CD4-positive, alpha-beta T cell treated with Interleukin-12 subunit alpha and Interleukin-12 subunit beta, for 1 hour (primary cell): ENCODE data around the gene PLA2G2C.

Experiments
- DNase-seq: peaks from one replicate; pipeline ENCODE4 v3.0.0-alpha.2; 2020

PLA2G2C gene

DNA sequence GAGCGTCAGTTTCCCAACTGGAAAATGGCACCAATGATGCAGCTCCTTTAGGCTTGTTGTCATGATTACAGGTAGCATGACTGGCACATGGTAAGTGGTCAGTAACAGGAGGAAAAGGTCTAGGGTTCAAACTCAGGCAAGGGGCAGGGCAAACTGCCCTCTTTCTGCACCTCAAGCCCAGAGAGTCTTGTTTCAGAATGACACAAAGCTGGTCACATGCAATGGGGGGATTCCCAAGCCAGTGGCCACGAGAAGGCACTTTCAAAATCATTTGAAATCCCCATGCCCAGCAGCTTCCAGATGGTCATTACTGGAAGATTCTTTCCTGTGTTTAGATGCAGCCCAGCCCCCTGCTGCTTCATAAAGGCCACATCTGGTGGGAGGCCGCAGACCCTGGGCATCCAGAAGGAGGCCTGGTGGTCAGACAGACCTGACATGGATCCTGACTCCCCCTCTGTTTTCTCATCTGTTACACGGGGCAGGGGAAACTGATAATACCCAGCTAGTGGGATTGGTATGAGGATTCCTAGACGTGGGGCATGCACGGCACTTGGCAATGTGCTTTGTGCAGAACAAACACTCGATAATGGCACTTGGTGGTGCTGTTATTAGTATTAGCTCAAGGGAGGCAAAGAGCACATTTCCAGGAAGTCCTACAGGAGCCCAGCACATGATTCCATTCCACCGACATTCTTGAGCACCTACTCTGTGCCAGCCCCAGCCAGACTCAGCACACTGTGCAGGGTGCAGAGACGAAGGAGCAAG, 60.1 kb downstream of the PLA2G2C start:
- no peak for DNase-seq

DNA sequence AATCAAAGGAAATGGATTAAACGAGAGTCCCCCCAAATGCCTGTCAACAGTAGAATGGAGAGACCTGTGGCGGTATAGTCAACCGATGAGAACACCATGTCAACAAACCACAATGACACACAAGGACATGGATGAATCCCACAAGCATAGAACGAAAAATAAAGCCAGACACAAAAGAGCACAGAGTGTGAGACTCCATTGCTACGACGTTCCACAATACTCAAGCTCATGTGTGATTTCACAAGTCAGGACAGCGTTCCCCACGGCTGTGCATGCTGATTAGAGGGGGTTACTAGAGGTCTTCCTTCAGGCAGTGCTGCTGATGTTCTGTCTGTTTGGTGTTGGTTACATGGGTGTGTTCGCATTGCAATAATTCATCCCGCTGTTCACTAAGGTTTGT, 61.2 kb downstream of the PLA2G2C start:
- no peak for DNase-seq

GRCh38 chr1:20124456-20125057, 61.8 kb downstream of the PLA2G2C start:
- DNase-seq, result no peak

DNA sequence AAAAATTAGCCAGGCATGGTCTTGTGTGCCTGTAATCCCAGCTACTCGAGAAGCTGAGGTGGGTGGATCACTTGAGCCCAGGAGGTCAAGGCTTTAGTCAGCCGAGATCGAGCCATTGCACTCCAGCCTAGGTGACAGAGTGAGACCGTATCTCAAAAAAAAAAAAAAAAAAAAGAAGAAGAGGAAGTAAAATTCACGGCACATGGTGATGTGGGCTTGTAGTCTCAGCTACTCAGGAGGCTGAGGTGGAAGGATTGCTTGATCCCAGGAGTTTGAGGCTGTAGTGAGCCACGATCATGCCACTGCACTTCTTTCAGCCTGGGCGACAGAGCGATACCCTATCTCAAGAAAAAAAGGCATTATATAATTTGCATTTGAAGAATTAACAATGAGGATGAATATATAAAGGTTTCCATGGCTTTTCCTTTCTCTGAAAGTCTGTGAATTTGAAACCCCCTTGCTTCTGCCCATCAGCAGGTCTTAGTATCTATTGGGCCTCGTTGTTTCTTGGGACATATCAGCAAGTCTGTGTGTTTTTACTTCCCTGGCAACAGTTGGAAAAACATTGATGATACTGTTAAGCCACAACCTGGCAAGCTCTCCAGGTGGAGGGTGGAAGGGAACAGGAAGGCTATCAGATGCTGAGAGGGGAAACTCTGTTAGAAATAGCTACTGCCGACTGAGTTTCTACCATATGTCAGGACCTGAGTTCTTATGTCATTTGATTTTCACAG, 62.4 kb downstream of the PLA2G2C start:
- DNase-seq, result no peak

DNA sequence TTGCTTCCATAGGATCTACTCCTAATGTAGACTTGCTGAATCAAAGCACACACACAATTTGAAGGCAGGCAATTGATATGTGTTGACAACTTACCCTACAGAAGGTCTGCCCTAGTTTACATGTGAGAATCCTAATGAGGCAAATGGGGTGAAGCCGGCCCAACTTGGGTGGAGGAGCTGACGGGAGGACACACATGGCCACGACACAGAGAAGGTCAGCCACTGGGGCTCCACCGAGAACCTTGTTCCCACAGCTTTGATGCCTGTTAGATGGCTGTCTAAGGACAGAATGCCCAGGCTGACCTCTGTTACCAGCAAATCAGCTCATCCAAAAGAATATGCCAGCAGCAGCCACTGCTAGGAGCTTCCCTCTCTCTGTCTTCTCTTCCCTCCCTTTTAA, 65.5 kb downstream of the PLA2G2C start:
- no peak for DNase-seq

GRCh38 chr1:20119347-20119746, 67.0 kb downstream of the PLA2G2C start, which contains the start of gene PLA2G2D:
Gene PLA2G2D, minus strand, starts transcription at chr1:20119536. Its CDS starts 38 bp downstream, at chr1:20119498.
- no peak for DNase-seq

DNA sequence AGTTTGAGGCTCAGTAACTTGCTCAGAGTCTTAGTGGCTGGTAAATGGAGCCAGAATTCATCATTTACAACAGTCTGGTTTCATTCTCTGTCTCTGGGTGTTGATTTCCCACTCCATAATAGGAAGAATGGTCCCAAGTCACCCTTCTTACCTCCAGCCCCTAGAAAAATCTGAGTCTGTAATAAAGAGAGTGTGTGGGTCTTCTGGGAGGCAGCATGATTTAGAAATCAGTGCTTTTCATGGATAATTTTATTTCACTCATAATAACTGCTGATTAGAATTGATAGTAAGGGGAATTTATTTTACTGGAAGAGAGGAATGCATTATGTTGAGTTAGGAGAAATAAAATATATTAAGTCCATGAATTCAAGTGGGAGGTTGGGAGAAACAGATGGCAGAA, 69.1 kb downstream of the PLA2G2C start:
- no peak for DNase-seq

DNA sequence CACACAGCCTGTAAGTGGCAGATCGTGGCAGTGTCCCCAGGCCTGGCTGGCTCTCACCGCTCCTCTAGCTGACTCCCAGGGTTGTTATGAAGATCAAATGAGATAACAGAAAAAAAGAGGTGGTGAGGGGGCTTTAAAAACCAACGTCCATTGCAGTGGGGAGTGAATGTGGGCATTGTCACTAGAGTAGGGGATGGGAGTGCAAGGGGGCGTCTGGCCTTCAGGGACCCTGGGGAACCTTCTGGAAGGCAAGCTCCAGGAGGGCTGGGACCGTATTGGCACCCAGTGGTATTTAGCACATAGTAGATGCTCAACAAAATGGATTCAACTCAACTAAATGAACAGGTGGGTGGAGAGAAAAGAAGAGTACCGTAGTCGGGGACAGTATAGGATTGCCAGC, 70.4 kb downstream of the PLA2G2C start:
- DNase-seq, result no peak

- DNase-seq, result no peak
Measured at GRCh38 chr1:20115479-20115878, 70.8 kb downstream of the PLA2G2C start.

- DNase-seq, result no peak
Measured at GRCh38 chr1:20114021-20114648, 72.2 kb downstream of the PLA2G2C start.
